Esophagus squamous epithelium (tissue), 5 donors: ENCODE data around the gene FAM222B. TPM values are rescaled to one million over a fixed set of nuclear protein-coding genes. Genes with fewer than 3 reads are reported as not detected.

ENCODE experiments used
- DNase-seq: peaks from one replicate; lab custom pipeline; 2025; lab: John Stamatoyannopoulos, UW
- H3K27ac ChIP-seq, 4 donors: fragments of 200-600 bp; sonication (generic); one replicate each; pipeline ENCODE4 v1.5.1; 2016 to 2019; ENCODE audit warnings: mild to moderate bottlenecking in 1 of 4
- H3K27me3 ChIP-seq, 4 donors: fragments of 200-600 bp; sonication (generic); 1 replicate in 3 of 4; 2 replicates in 1 of 4; pipeline versions ENCODE4 v1.5.1 to v1.6.0; 2017 to 2021; ENCODE audit warnings: antibody characterized with exemption in 1 of 4
- H3K36me3 ChIP-seq, 3 donors: fragments of 200-600 bp; sonication (generic); one replicate each; pipeline ENCODE4 v1.5.1; 2016 to 2019
- H3K4me1 ChIP-seq, 3 donors: fragments of 200-600 bp; sonication (generic); one replicate each; pipeline ENCODE4 v1.5.1; 2017 to 2019
- H3K4me3 ChIP-seq, 4 donors: fragments of 200-600 bp; sonication (generic); 1 replicate in 3 of 4; 2 replicates in 1 of 4; pipeline ENCODE4 v1.5.1; 2016 to 2019; ENCODE audit warnings: mild to moderate bottlenecking in 2 of 4, moderate library complexity in 1 of 4
- H3K9me3 ChIP-seq, 3 donors: fragments of 200-600 bp; sonication (generic); one replicate each; pipeline ENCODE4 v1.5.1; 2016 to 2019
- CTCF ChIP-seq, 6 experiments: fragments of 450-650 bp in 4 of 6; fragments of 200-600 bp in 2 of 6; sonication (generic) in 2 of 6; IDR thresholded peaks; one replicate each; pipeline ENCODE4 v1.5.1; 2016 to 2019; ENCODE audit warnings: antibody characterized with exemption in 6 of 6, mild to moderate bottlenecking in 4 of 6, moderate library complexity in 4 of 6
- POLR2A ChIP-seq, 4 donors: fragments of 450-650 bp; IDR thresholded peaks; one replicate each; pipeline ENCODE4 v1.6.1; 2017; ENCODE audit warnings: antibody characterized with exemption in 4 of 4, mild to moderate bottlenecking in 4 of 4, moderate library complexity in 3 of 4
- WGBS, 2 donors: methylation state at CpG; one replicate each; pipeline ENCODE4 v1.1.5; 2018; 5-methylcytosine and 5-hydroxymethylcytosine counted together
- intact Hi-C: fragments of 100-400 bp; cut with DNase I; formaldehyde crosslinking; loops from one replicate; pipeline ENCODE4 v1.15.0; 2022
- total RNA-seq, 4 donors: library from RNA; depleted of rRNA; stranded (reverse); fragments of >200 nt; gene quantifications; one replicate each; pipeline ENCODE4 v1.1.0, GENCODE V29; 2016
- donor health status: DM: yes; HTN: yes; CAD: no.

Gene FAM222B
- total RNA-seq, 4 donors from 2014 or later: 8.0 to 16.4 (median 11.2) TPM

GRCh38 chr17:28882154-28882895, 39.7 kb upstream of the FAM222B start:
- intact Hi-C loops: no loop called here
- TF ChIP-seq POLR2A (IDR thresholded peaks at IDR 0.05) (no peak), CTCF (IDR thresholded peaks at IDR 0.05) (no peak)
- 93 to 95% methylated on average over 10 to 13 of the region's 18 CpGs for WGBS, 2 donors
- H3K27me3 ChIP-seq: no peaks in the 10 kb centered on the region
- no peaks in the 10 kb centered on the region for H3K9me3 ChIP-seq
- no peak for DNase-seq
- H3K36me3 ChIP-seq: peaks cover 49 to 100% (median 70%) of the 10 kb centered on the region in 3 donors
- no peak overlapping the region for H3K4me3 ChIP-seq
- H3K4me1 ChIP-seq: no peaks in the 10 kb centered on the region
- H3K27ac ChIP-seq: no peak overlapping the region

DNA sequence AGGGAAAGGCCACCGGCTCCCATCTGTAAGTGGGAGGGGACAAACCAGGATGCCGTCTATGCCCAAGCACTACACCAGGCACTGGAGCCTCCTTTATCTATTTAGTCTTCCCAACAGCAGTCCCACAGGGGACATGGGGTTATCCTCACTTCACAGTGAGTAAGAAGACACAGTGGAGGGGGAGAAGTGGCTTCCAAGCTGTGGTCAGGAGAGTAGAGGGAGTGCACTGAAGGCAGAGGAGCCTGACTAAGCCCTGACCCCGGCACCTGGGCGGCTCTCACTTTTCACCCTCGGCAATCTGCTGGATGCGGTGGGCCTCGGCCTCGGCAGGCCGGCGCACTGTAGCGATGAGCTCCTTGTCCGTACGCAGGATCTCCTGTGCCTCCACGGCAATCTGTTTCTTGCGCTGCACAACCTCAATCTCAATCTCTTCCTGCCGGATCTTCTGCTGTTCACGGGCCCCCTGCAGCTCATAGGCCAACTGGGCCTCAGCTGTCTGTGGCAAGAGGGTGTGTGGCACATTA, 39.0 kb upstream of the FAM222B start:
- no peak for DNase-seq
- no peaks in the 10 kb centered on the region for H3K4me1 ChIP-seq
- H3K36me3 ChIP-seq: peaks cover 46 to 93% (median 70%) of the 10 kb centered on the region in 3 donors
- no peaks in the 10 kb centered on the region for H3K27me3 ChIP-seq
- no peak overlapping the region for H3K27ac ChIP-seq
- intact Hi-C loops: no loop called here
- no peak overlapping the region for H3K4me3 ChIP-seq
- no peak for TF ChIP-seq POLR2A (IDR thresholded peaks at IDR 0.05)
- TF ChIP-seq CTCF (IDR thresholded peaks at IDR 0.05): no peak
- 92 to 95% methylated on average over 13 to 17 of the region's 17 CpGs for WGBS, 2 donors
- no peaks in the 10 kb centered on the region for H3K9me3 ChIP-seq

GRCh38 chr17:28880572-28880945, 38.0 kb upstream of the FAM222B start:
- intact Hi-C loops: no loop called here
- H3K9me3 ChIP-seq: no peaks in the 10 kb centered on the region
- peaks cover 0 to 9% (median 0%) of the 10 kb centered on the region in 3 donors for H3K4me1 ChIP-seq
- no peaks in the 10 kb centered on the region for H3K27me3 ChIP-seq
- H3K36me3 ChIP-seq: peaks cover 45 to 82% (median 70%) of the 10 kb centered on the region in 3 donors
- no peak overlapping the region for H3K27ac ChIP-seq
- 74 to 87% methylated on average over 4 to 6 of the region's 10 CpGs for WGBS, 2 donors
- H3K4me3 ChIP-seq: no peak overlapping the region
- TF ChIP-seq POLR2A (IDR thresholded peaks at IDR 0.05) (no peak), CTCF (IDR thresholded peaks at IDR 0.05) (no peak)
- no peak for DNase-seq

- TF ChIP-seq POLR2A (IDR thresholded peaks at IDR 0.05): no peak
- TF ChIP-seq CTCF (IDR thresholded peaks at IDR 0.05): no peak
- intact Hi-C loops: no loop called here
- H3K27ac ChIP-seq: no peak overlapping the region
- H3K4me1 ChIP-seq: peaks cover 0 to 14% (median 0%) of the 10 kb centered on the region in 3 donors
- DNase-seq: no peak
- H3K36me3 ChIP-seq: peaks cover 40 to 77% (median 65%) of the 10 kb centered on the region in 3 donors
- 61 to 67% methylated on average over 9 of the region's 9 CpGs for WGBS, 2 donors
- H3K4me3 ChIP-seq: no peak overlapping the region
- no peaks in the 10 kb centered on the region for H3K9me3 ChIP-seq
- no peaks in the 10 kb centered on the region for H3K27me3 ChIP-seq
Observed at GRCh38 chr17:28879886-28880571, 37.4 kb upstream of the FAM222B start.

DNA sequence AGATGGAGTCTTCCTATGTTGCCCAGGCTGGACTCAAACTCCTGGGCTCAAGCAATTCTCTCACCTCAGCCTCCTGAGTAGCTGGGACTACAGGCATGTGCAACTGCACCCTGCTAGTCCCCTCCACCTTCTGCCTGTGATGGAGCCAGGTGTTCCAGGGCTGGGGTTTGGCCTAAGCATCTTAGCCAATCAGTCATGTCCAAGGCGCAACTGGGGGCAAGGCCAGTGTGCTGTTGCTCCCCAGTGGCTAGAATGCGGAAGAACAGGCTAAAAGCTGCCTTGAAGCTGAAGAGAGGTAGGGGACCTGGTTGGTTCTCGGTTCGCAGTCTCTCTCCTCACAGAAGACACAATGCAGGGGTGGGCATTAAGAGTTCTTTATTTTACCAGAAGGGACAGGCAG, 36.4 kb upstream of the FAM222B start:
- intact Hi-C loops: no loop called here
- Histone ChIP-seq H3K4me1 (peaks cover 0 to 19% (median 0%) of the 10 kb centered on the region in 3 donors), H3K9me3 (no peaks in the 10 kb centered on the region), H3K36me3 (peaks cover 32 to 66% (median 55%) of the 10 kb centered on the region in 3 donors), H3K27ac (no peak overlapping the region), H3K4me3 (no peak overlapping the region), H3K27me3 (no peaks in the 10 kb centered on the region)
- WGBS, 2 donors: 88% methylated on average over 3 of the region's 4 CpGs; no CpG with 5 or more reads in 1 of the 2 donors
- TF ChIP-seq POLR2A (IDR thresholded peaks at IDR 0.05) (no peak), CTCF (IDR thresholded peaks at IDR 0.05) (peak in 4 of 6 experiments; percentile 7 to 45 (median 19))
- DNase-seq: no peak
